HL-60 (cell line): ENCODE data around the gene SMG1.
"Not testable (repeated sequence)": the region's sequence is repeated elsewhere in the genome, so short reads cannot be mapped to it uniquely, and the experiment has no call there.

ENCODE experiments used
- POLR2AphosphoS5 ChIP-seq: IDR thresholded peaks from 2 replicates; pipeline ENCODE4 v1.6.1; 2012; ENCODE audit warnings: low read depth
- SPI1 ChIP-seq: IDR thresholded peaks from 2 replicates; pipeline ENCODE4 v1.6.1; 2012; ENCODE audit warnings: low read depth, mild to moderate bottlenecking, borderline replicate concordance
- TF ChIP-seq, protein P1 (sequence below): IDR thresholded peaks from 2 replicates; pipeline ENCODE4 v1.6.1; 2012; ENCODE audit warnings: low read depth; ENCODE audit not compliant: insufficient replicate concordance
- TF ChIP-seq, protein P2 (sequence below): IDR thresholded peaks from one replicate; pipeline ENCODE4 v1.5.1; 2011; ENCODE audit warnings: low read length, control low read depth, inconsistent platforms; ENCODE audit not compliant: insufficient read depth

DNA sequence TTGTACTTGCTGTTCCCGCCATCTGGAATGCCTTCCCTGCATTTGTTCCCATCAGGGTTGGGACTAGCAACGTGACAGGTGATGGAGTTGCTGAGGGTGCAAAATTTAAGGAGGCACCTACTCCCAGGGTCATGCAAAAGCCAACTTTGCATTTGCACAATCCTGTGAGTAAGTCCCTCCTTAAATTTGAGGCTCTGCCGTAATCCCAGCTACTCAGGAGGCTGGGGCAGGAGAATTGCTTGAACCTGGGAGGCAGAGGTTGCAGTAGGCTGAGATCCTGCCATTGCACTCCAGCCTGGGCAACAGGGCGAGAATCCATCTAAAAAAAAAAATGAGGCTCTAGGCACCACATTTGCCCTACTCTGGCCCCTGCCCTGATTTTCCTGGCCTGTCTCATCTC lies 3.9 kb upstream of the SMG1 start:
- TF ChIP-seq POLR2AphosphoS5, SPI1: not testable (repeated sequence)
- TF ChIP-seq, protein P1, sequence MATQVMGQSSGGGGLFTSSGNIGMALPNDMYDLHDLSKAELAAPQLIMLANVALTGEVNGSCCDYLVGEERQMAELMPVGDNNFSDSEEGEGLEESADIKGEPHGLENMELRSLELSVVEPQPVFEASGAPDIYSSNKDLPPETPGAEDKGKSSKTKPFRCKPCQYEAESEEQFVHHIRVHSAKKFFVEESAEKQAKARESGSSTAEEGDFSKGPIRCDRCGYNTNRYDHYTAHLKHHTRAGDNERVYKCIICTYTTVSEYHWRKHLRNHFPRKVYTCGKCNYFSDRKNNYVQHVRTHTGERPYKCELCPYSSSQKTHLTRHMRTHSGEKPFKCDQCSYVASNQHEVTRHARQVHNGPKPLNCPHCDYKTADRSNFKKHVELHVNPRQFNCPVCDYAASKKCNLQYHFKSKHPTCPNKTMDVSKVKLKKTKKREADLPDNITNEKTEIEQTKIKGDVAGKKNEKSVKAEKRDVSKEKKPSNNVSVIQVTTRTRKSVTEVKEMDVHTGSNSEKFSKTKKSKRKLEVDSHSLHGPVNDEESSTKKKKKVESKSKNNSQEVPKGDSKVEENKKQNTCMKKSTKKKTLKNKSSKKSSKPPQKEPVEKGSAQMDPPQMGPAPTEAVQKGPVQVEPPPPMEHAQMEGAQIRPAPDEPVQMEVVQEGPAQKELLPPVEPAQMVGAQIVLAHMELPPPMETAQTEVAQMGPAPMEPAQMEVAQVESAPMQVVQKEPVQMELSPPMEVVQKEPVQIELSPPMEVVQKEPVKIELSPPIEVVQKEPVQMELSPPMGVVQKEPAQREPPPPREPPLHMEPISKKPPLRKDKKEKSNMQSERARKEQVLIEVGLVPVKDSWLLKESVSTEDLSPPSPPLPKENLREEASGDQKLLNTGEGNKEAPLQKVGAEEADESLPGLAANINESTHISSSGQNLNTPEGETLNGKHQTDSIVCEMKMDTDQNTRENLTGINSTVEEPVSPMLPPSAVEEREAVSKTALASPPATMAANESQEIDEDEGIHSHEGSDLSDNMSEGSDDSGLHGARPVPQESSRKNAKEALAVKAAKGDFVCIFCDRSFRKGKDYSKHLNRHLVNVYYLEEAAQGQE: not testable (repeated sequence)
- TF ChIP-seq, protein P2, sequence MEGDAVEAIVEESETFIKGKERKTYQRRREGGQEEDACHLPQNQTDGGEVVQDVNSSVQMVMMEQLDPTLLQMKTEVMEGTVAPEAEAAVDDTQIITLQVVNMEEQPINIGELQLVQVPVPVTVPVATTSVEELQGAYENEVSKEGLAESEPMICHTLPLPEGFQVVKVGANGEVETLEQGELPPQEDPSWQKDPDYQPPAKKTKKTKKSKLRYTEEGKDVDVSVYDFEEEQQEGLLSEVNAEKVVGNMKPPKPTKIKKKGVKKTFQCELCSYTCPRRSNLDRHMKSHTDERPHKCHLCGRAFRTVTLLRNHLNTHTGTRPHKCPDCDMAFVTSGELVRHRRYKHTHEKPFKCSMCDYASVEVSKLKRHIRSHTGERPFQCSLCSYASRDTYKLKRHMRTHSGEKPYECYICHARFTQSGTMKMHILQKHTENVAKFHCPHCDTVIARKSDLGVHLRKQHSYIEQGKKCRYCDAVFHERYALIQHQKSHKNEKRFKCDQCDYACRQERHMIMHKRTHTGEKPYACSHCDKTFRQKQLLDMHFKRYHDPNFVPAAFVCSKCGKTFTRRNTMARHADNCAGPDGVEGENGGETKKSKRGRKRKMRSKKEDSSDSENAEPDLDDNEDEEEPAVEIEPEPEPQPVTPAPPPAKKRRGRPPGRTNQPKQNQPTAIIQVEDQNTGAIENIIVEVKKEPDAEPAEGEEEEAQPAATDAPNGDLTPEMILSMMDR: not testable (repeated sequence)
